H1 (cell line): ENCODE measurements around the gene CDON.
"Not testable (repeated sequence)": the region's sequence is repeated elsewhere in the genome, so short reads cannot be mapped to it uniquely, and the experiment has no call there.

ENCODE experiments used
- CTCF ChIP-seq, 3 experiments: IDR thresholded peaks; 1 replicate in 2 of 3; 2 replicates in 1 of 3; pipeline versions ENCODE4 v1.5.1 to v1.6.1; 2011; ENCODE audit warnings: low read length in 3 of 3, mild to moderate bottlenecking in 3 of 3, inconsistent platforms in 2 of 3, low read depth in 1 of 3, moderate library complexity in 1 of 3; ENCODE audit not compliant: insufficient read depth in 1 of 3; ENCODE audit errors: control extremely low read depth in 1 of 3
- EZH2 ChIP-seq: fragments of 200-600 bp; sonication (generic); IDR thresholded peaks from 2 replicates; pipeline ENCODE4 v1.7.1; 2012; ENCODE audit warnings: low read depth, mild to moderate bottlenecking, moderate library complexity, low read length, inconsistent platforms; ENCODE audit not compliant: severe bottlenecking
- SIN3A ChIP-seq, 2 experiments: IDR thresholded peaks in 1 of 2; conservative IDR thresholded peaks in 1 of 2; 2 replicates each; pipeline ENCODE4 v1.6.1; 2011 to 2012; ENCODE audit warnings: low read length in 2 of 2, improper control_type of control experiment in 1 of 2, low read depth in 1 of 2, mild to moderate bottlenecking in 1 of 2
- SP2 ChIP-seq: IDR thresholded peaks from 2 replicates; pipeline ENCODE4 v1.6.1; 2012; ENCODE audit warnings: mild to moderate bottlenecking, low read length, inconsistent platforms
- ZNF274 ChIP-seq: IDR thresholded peaks from 2 replicates; pipeline ENCODE4 v1.7.0; 2012; ENCODE audit warnings: low read length, borderline replicate concordance; ENCODE audit errors: extremely low read depth

GRCh38 chr11:125985956-125986355, 76.7 kb downstream of the CDON start:
- not testable (repeated sequence) for TF ChIP-seq ZNF274; EZH2; CTCF (IDR thresholded peaks at IDR 0.05; ENCODE audit: control extremely low read depth in 1 of 3, insufficient read depth in 1 of 3, low read depth in 1 of 3, low read length in 3 of 3); SIN3A (conservative IDR thresholded peaks at IDR 0.05 in 1 of 2, IDR thresholded peaks at IDR 0.05 in 1 of 2; ENCODE audit: low read depth in 1 of 2, low read length in 2 of 2); SP2
